Measurements from ENCODE around the gene EVL.

GRCh38 chr14:100140452-100141078 lies 75.3 kb downstream of the EVL start:
- peak; percentile 52 for TF ChIP-seq CTCF (IDR thresholded peaks at IDR 0.05; ENCODE audit: low read depth, low read length)
- 0 out of 2 replicates have a peak, but pooled peaks have one; percentile 18 for TF ChIP-seq MYC (IDR thresholded peaks at IDR 0.05; ENCODE audit: low read depth, low read length)
